Duodenal mucosa (tissue), 2 donors: ENCODE measurements around the gene TMEM154.
A peak's percentile ranks its signal among the peaks of the same experiment; 100 is the strongest.

Experiments
- H3K27ac ChIP-seq: one replicate; pipeline ENCODE4 v1.7.0; 2013; ENCODE audit warnings: low read depth, low read length
- H3K27me3 ChIP-seq, 2 donors: one replicate each; pipeline ENCODE4 v1.7.0; 2013; ENCODE audit warnings: low read length in 2 of 2, control low read depth in 1 of 2; ENCODE audit not compliant: insufficient read depth in 2 of 2, control insufficient read depth in 1 of 2
- H3K36me3 ChIP-seq, 2 donors: one replicate each; pipeline ENCODE4 v1.7.0; 2013; ENCODE audit warnings: low read length in 2 of 2, control low read depth in 1 of 2; ENCODE audit not compliant: insufficient read depth in 2 of 2, control insufficient read depth in 1 of 2
- H3K4me1 ChIP-seq, 2 donors: one replicate each; pipeline ENCODE4 v1.7.0; 2013; ENCODE audit warnings: low read length in 2 of 2, control low read depth in 1 of 2; ENCODE audit not compliant: insufficient read depth in 2 of 2, control insufficient read depth in 1 of 2
- H3K4me3 ChIP-seq, 2 donors: one replicate each; pipeline ENCODE4 v1.7.0; 2013; ENCODE audit warnings: low read length in 2 of 2, low read depth in 1 of 2
- H3K9ac ChIP-seq, 2 donors: one replicate each; pipeline ENCODE4 v1.7.0; 2013; ENCODE audit warnings: low read length in 2 of 2, low read depth in 1 of 2
- H3K9me3 ChIP-seq, 2 donors: one replicate each; pipeline ENCODE4 v1.7.0; 2013; ENCODE audit warnings: low read length in 2 of 2, control low read depth in 1 of 2; ENCODE audit not compliant: control insufficient read depth in 1 of 2

TMEM154 gene

DNA sequence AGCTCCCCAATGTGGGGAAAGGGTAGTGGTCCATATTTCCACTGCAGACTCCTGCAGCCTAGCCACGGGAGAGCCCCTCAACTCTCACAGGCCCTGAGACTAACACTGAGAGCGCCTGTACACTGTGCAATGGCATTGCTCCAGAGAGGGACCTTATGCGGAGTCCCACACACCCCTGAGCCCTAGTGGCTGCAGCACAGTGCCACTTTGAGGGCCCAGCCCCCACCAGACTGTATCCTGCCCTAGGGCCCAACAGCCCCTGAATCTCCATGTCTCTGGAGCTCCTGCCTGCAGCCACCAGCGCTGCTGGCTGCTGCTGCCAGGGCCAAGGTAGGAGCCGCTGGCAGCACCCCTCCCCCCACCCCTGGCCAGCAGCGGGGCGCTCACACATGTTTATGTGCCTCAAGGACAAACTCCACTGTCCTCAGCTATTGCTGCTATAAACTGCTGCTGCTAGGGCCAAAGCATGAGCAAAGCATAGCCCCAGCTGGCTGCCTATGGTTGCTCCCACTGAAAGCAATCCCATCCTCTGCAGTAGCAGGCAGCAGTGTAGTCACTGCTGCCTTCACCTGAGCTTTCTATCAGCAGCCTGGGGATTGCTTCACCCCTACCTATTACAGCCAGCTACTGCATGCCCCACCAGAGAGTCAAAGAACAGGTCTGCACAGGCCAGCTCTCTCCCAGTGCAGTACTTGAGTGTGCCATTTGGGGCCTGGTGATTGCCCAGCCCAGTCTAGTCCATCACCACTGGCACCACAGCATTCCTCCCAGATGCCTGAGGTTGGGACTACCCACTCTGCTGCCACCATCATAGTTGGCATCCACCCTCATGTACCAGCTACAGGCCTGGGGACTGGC is 24.3 kb downstream of the TMEM154 start:
- no peak overlapping the region for H3K9ac ChIP-seq
- no peak overlapping the region for H3K27ac ChIP-seq
- no peak overlapping the region for H3K4me3 ChIP-seq
- peaks cover 16 to 29% of the 10 kb centered on the region in 2 donors for H3K4me1 ChIP-seq
- no peaks in the 10 kb centered on the region for H3K36me3 ChIP-seq
- H3K27me3 ChIP-seq: no peaks in the 10 kb centered on the region
- H3K9me3 ChIP-seq: peaks cover 9 to 25% of the 10 kb centered on the region in 2 donors

DNA sequence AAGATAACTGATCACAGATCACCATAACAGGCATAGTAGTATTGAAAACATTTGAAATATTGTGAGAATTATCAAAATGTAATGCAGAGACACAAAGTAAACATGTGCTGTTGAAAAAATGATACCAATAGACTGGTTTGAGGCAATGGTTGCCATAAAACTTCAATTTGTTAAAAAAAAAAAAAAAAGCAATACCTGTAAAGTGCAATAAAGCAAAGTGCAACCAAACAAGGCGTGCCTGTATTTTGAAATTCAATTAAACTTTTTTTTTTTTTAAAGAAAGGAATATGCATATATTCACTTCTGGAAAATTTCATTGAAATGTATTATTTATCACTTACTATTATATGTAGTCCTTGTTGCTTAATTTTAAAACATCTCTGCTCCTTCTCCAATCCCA is 27.7 kb downstream of the TMEM154 start:
- no peak overlapping the region for H3K27ac ChIP-seq
- no peak overlapping the region for H3K9ac ChIP-seq
- no peaks in the 10 kb centered on the region for H3K27me3 ChIP-seq
- no peaks in the 10 kb centered on the region for H3K36me3 ChIP-seq
- no peak overlapping the region for H3K4me3 ChIP-seq
- peaks cover 4 to 6% of the 10 kb centered on the region in 2 donors for H3K9me3 ChIP-seq
- peaks cover 16 to 29% of the 10 kb centered on the region in 2 donors for H3K4me1 ChIP-seq

DNA sequence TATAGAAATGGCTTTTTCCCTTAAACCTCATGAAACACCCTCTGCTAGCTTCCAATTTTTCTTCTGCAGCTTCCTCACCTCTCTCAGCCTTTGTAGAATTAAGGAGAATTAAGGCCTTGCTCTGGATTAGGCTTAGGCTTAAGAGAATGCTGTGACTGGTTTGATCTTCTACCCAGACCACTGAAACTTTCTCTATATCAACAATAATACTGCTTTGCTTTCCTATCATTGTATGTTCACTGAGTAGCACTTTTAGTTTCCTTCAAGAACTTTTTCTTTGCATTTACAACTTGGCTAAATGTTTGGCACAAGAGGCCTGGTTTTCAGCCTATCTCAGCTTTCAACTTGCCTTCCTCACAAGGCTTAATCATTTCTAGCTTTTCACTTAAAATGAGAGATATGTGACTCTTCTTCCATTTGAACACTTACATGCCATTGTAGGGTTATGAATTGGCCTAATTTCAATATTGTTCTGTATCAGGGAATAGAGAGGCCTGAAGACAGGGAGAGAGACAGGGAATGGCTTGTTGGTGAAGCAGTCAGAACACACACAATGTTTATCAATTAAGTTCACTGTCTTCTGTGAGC is 28.2 kb downstream of the TMEM154 start:
- H3K36me3 ChIP-seq: no peaks in the 10 kb centered on the region
- no peak overlapping the region for H3K4me3 ChIP-seq
- H3K27ac ChIP-seq: no peak overlapping the region
- no peak overlapping the region for H3K9ac ChIP-seq
- H3K27me3 ChIP-seq: no peaks in the 10 kb centered on the region
- H3K4me1 ChIP-seq: peaks cover 16 to 29% of the 10 kb centered on the region in 2 donors
- peaks cover 2 to 4% of the 10 kb centered on the region in 2 donors for H3K9me3 ChIP-seq

DNA sequence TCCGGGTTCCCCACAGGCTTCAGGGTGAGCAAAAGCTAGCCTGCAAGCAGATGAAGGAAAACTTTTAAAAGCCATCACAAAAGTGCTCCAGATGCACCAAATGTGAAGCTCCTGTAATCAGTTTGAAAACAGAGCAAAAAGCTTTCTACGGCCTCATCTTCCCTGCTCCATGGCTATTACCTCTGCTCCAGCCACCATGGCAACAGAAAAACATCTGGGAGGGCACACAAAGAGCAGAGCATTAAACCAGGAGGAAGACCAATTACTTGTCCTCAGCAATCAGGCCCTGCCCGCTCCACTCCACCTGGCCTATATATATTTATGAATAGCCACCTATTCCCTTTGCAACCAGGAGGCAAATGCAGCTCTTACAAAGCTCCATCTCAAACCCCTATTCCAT is 33.6 kb downstream of the TMEM154 start:
- Histone ChIP-seq H3K9ac (no peak overlapping the region), H3K4me3 (no peak overlapping the region), H3K36me3 (no peaks in the 10 kb centered on the region), H3K27ac (no peak overlapping the region), H3K9me3 (no peaks in the 10 kb centered on the region), H3K4me1 (peaks cover 18 to 20% of the 10 kb centered on the region in 2 donors), H3K27me3 (no peaks in the 10 kb centered on the region)

DNA sequence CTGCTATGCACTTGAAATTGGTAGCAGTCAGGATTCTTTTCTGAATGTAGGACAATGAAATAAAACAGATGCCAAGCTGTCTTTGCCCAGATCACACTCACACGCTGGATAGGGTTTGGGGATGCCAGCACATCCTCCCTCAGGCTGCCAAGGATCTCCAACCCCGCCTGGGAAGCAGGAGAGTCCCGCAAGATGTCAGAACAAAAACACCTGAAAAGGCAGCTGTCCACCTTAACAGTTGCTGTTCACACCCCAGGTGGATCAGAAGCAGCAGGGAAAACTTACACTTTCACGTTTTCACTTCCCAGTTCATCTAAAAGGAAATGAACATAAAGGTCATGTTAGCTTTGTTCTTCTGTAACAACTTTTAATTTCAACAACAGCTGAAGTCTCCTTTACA is 35.7 kb downstream of the TMEM154 start:
- Histone ChIP-seq H3K36me3 (no peaks in the 10 kb centered on the region), H3K9ac (no peak overlapping the region), H3K27ac (no peak overlapping the region), H3K4me3 (no peak overlapping the region), H3K4me1 (peaks cover 23 to 26% of the 10 kb centered on the region in 2 donors), H3K9me3 (no peaks in the 10 kb centered on the region), H3K27me3 (no peaks in the 10 kb centered on the region)

DNA sequence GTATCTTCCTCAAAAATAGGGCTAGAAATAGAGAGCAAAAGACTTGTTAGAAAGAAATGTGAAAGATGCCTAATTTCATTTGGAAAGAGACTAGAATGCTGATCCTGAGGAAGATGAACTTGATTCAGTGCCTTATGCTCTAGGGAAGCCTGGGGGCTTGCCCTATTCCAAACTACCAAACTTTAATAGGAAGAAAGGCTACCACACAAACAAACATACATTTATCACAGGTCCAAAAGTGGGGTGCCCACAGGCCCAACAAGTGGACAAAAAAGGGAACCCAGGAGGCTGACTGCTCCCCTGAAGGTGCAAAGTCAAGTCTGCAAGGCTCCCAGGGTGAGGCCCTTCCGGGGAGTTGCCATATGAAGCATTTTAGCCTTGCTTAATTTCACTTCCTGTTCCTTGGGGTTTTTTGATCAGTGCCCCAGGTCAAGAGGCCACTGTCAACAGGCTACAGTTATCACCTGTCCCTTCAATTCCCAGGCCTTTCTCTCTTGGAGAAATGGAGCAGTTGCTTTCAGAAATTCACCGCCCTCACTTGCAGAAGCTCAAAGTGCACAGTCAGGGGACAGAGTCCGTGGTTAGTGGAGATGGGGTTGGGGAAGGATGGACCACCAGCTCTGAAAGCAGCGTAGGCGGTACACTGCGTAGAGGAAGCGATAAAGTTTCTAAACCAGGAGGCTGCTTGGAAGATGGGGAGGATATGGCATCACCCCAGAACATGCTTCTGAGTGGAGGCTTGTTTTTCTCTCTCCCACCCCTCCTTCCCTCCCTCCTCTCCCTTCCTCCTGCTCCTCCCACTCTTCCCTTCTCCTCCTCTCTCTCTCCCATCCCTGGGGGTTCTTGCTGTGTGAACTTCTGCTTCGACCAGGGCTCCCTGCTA is 36.4 kb downstream of the TMEM154 start:
- Histone ChIP-seq H3K36me3 (no peaks in the 10 kb centered on the region), H3K27me3 (no peaks in the 10 kb centered on the region), H3K9me3 (no peaks in the 10 kb centered on the region), H3K4me3 (peak overlapping the region in 1 of 2 donors; percentile 8), H3K27ac (no peak overlapping the region), H3K9ac (no peak overlapping the region), H3K4me1 (peaks cover 23 to 26% of the 10 kb centered on the region in 2 donors)

DNA sequence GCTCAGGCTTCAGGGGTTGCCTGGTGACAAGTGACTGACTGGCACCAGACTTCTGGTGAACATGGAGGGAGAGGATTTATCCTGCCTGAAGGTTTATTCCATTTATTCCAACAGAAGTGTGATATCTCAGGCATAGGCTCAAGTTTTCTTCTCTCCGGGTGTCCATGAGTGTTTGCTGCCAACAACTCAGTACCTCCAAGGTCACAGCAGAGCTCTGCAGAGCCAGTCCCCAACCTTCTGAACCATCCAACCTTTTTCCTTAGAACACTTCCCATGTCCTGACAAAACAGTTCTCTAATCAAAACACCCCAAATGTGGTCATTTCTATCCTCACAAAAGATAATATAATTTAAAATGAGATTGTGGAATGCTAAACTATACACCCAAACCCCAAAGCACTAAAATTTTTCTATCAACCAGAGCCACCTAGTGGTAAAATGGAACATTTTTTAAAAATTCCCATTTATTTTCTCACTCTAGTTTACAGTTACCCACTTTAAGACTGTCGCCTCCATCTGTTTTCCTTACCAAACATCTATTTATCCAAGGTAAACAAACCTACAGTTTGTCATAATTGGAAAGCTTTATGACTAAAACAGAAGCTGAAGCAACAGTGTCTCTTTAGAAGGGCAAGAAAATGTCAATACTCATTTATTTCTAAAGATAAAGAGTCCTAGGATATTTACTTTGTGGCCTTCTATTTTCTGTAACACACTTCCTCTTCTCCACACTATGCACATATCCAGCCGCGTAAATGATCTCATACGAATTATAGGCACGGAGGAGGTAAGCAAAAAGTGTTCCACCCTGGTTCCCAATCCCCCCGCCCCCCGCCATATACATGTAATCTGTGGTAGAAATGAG is 39.5 kb downstream of the TMEM154 start:
- Histone ChIP-seq H3K9ac (no peak overlapping the region), H3K36me3 (no peaks in the 10 kb centered on the region), H3K9me3 (no peaks in the 10 kb centered on the region), H3K4me1 (peaks cover 23 to 26% of the 10 kb centered on the region in 2 donors), H3K4me3 (no peak overlapping the region), H3K27ac (no peak overlapping the region), H3K27me3 (no peaks in the 10 kb centered on the region)

DNA sequence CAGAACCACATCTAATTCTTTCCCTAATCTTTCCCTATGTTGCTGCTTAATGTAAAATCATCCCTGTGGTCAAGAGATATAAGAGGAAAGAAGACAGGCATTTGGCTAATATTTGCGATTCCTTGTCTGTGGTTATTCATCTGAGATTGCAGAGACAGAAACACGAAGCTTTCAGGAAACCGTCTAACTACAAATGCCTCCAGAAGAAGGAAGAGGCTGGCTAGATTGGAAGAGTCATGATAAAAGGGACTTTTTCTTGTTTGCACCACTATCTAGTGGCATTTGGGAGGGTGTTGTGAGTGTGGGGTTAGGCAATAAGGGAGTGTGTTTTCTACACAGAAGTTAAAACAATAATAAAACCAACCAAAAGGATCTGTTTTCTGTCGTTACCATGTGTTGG is 43.9 kb downstream of the TMEM154 start:
- H3K36me3 ChIP-seq: no peaks in the 10 kb centered on the region
- no peaks in the 10 kb centered on the region for H3K27me3 ChIP-seq
- no peak overlapping the region for H3K4me3 ChIP-seq
- H3K27ac ChIP-seq: no peak overlapping the region
- H3K4me1 ChIP-seq: peaks cover 5 to 6% of the 10 kb centered on the region in 2 donors
- no peaks in the 10 kb centered on the region for H3K9me3 ChIP-seq
- H3K9ac ChIP-seq: no peak overlapping the region

DNA sequence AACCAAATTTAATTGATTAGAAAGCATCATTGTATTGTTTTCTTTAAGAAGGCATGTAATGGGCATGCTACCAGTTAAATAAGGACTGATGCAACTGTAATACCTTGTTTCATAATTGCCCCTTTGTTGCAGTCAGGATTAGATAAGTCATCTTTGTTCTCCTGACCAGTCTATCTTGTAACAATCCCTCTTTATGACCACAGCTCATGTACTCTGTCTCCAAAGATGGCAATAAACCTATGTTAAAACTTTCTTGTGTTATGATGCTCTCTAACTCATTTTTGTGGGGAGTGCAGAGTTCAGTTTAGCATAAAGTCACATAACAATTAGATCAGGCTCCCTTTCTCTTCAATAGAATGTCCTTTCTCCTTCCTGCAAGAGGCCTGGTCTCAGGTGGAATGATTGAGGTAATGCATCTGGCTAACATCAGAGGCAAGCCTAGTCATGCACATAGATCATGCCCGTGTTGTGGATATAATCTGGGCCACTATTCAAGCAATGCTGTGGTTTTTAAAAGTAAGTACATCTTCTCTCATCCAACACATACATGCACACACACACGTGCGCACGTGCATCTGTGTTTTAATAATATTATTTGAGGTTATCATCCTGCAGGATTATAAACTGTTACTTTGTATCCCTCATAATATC is 45.6 kb downstream of the TMEM154 start:
- Histone ChIP-seq H3K4me1 (no peaks in the 10 kb centered on the region), H3K36me3 (no peaks in the 10 kb centered on the region), H3K9ac (no peak overlapping the region), H3K27me3 (no peaks in the 10 kb centered on the region), H3K27ac (no peak overlapping the region), H3K4me3 (no peak overlapping the region), H3K9me3 (no peaks in the 10 kb centered on the region)
